ENCODE data around the gene KRTAP2-1. TPM values are rescaled to one million over a fixed set of nuclear protein-coding genes. Genes with fewer than 3 reads are reported as not detected.
A peak's percentile ranks its signal among the peaks of the same experiment; 100 is the strongest.

The KRTAP2-1 gene
- total RNA-seq, 1 experiment from 2014 or later = not detected

GRCh38 chr17:41071606-41072360, 24.7 kb upstream of the KRTAP2-1 start:
- peak; percentile 34 for ATAC-seq

DNA sequence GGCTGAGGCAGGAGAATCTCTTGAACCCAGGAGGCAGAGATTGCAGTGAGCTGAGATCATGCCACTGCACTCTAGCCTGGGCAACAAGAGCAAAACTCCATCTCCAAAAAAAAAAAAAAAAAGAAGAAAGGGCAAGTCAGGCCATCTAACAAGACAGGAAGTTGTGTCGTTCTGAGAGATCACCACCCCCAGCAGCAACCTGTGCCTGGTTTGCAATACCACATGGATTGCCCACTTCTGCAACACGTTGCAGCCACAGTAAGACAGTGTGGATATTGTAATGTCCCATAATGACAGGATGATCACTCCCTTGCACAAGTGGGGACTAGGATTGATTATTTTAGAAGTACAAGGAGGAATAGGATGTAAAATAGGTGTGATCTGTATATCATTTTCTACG, 21.9 kb upstream of the KRTAP2-1 start:
- peaks cover 10% of the 10 kb centered on the region for H3K79me2 ChIP-seq (ENCODE audit: insufficient read depth, low read length)
- ChIA-PET RAD21 (ENCODE audit: low non-redundant PET in 1 of 2, low total read pairs in 2 of 2, uncharacterized antibody in 2 of 2, unreplicated experiment in 2 of 2) (no interaction called here), CTCF (no interaction called here), POLR2A (no interaction called here)
- DNase-seq (ENCODE audit: low read depth, low spot score) = no peak
- H2AFZ ChIP-seq (ENCODE audit: low read depth, low read length, poor library complexity, severe bottlenecking) = no peak overlapping the region
- no peak for ATAC-seq
- BruUV-seq (replicated peaks) = no TSS peak
- peaks cover 9 to 69% of the 10 kb centered on the region in 2 experiments for H3K4me1 ChIP-seq (ENCODE audit: control insufficient read depth in 1 of 2, insufficient read depth in 2 of 2, low read length in 2 of 2)
- no peaks in the 10 kb centered on the region for H3K27me3 ChIP-seq (ENCODE audit: insufficient read depth, low read length)
- no peaks in the 10 kb centered on the region for H3K9me2 ChIP-seq (ENCODE audit: insufficient read depth)
- no peaks in the 10 kb centered on the region; a peak in 1 of 4 replicates for H3K9me3 ChIP-seq (ENCODE audit: control insufficient read depth in 1 of 2, insufficient read depth in 1 of 2, low read depth in 1 of 2, low read length in 2 of 2)
- H3K4me2 ChIP-seq (ENCODE audit: low read length) = no peak overlapping the region
- TF ChIP-seq ATF3 (IDR thresholded peaks at IDR 0.05) (no peak), YY1 (IDR thresholded peaks at IDR 0.05; ENCODE audit: extremely low read depth, insufficient replicate concordance, low read depth, low read length) (no peak), CTCF (IDR thresholded peaks at IDR 0.05 in 2 of 3, conservative IDR thresholded peaks at IDR 0.05 in 1 of 3; ENCODE audit: borderline replicate concordance in 1 of 3, insufficient read depth in 1 of 3, low read depth in 2 of 3, low read length in 2 of 3) (no peak)
- no peaks in the 10 kb centered on the region for H4K20me1 ChIP-seq (ENCODE audit: insufficient read depth)
- H3K27ac ChIP-seq (ENCODE audit: low read depth, low read length) = no peak overlapping the region
- peaks cover 0 to 51% of the 10 kb centered on the region in 2 experiments; a peak in 2 of 4 replicates for H3K36me3 ChIP-seq (ENCODE audit: control insufficient read depth in 1 of 2, insufficient read depth in 2 of 2, low read length in 2 of 2)
- H3K9ac ChIP-seq (ENCODE audit: low read length) = no peak overlapping the region
- H3K4me3 ChIP-seq (replicated peaks in 1 of 2; ENCODE audit: low read depth in 1 of 2, low read length in 2 of 2) = no peak overlapping the region
- intact Hi-C loops (cut with micrococcal nuclease) = no loop called here

More at GRCh38 chr17:41071606-41072360, 24.7 kb upstream of the KRTAP2-1 start:
- no peaks in the 10 kb centered on the region for H4K20me1 ChIP-seq (ENCODE audit: insufficient read depth)
- ChIA-PET POLR2A (no interaction called here), CTCF (no interaction called here), RAD21 (ENCODE audit: low non-redundant PET in 1 of 2, low total read pairs in 2 of 2, uncharacterized antibody in 2 of 2, unreplicated experiment in 2 of 2) (no interaction called here)
- intact Hi-C loops (cut with micrococcal nuclease) = no loop called here
- H3K9me2 ChIP-seq (ENCODE audit: insufficient read depth) = no peaks in the 10 kb centered on the region
- no peak overlapping the region for H3K4me3 ChIP-seq (replicated peaks in 1 of 2; ENCODE audit: low read depth in 1 of 2, low read length in 2 of 2)
- DNase-seq (ENCODE audit: low read depth, low spot score) = no peak
- H3K27ac ChIP-seq (ENCODE audit: low read depth, low read length) = peak overlapping the region; percentile 62
- peaks cover 0 to 74% of the 10 kb centered on the region in 2 experiments; a peak in 2 of 4 replicates for H3K36me3 ChIP-seq (ENCODE audit: control insufficient read depth in 1 of 2, insufficient read depth in 2 of 2, low read length in 2 of 2)
- H3K9ac ChIP-seq (ENCODE audit: low read length) = no peak overlapping the region
- peak; percentile 93 for TF ChIP-seq TCF7L2 (IDR thresholded peaks at IDR 0.05; ENCODE audit: borderline replicate concordance, extremely low read depth, insufficient read depth, insufficient read length)
- peak; percentile 42; the same call in 1 of the 2 replicates for TF ChIP-seq POLR2AphosphoS5 (IDR thresholded peaks at IDR 0.05; ENCODE audit: low read depth, low read length)
- TF ChIP-seq, protein P1, sequence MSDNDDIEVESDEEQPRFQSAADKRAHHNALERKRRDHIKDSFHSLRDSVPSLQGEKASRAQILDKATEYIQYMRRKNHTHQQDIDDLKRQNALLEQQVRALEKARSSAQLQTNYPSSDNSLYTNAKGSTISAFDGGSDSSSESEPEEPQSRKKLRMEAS (IDR thresholded peaks at IDR 0.05) = peak; percentile 25; the same call in 1 of the 2 replicates
- TF ChIP-seq ELF1 (IDR thresholded peaks at IDR 0.05; ENCODE audit: borderline replicate concordance, low read depth) = no peak
- H3K4me2 ChIP-seq (ENCODE audit: low read length) = no peak overlapping the region
- H3K4me1 ChIP-seq (ENCODE audit: control insufficient read depth in 1 of 2, insufficient read depth in 2 of 2, low read length in 2 of 2) = peaks cover under 1 to 61% of the 10 kb centered on the region in 2 experiments; a peak in 3 of 4 replicates
- no peak overlapping the region for H2AFZ ChIP-seq (ENCODE audit: low read depth, low read length, poor library complexity, severe bottlenecking)
- no peaks in the 10 kb centered on the region; a peak in 1 of 4 replicates for H3K9me3 ChIP-seq (ENCODE audit: control insufficient read depth in 1 of 2, insufficient read depth in 1 of 2, low read depth in 1 of 2, low read length in 2 of 2)
- no peaks in the 10 kb centered on the region for H3K27me3 ChIP-seq (ENCODE audit: insufficient read depth, low read length)
- no TSS peak for BruUV-seq (replicated peaks)
- H3K79me2 ChIP-seq (ENCODE audit: insufficient read depth, low read length) = peaks cover 38% of the 10 kb centered on the region

All from HCT116 (cell line).